HEK293 (cell line): Measurements from ENCODE around the gene SNX5.

ENCODE experiments used
- KLF1 ChIP-seq: fragments of 450-650 bp; formaldehyde crosslinking; IDR thresholded peaks from 2 replicates; pipeline ENCODE4 v1.5.1; 2016; ENCODE audit warnings: missing biosample characterization, missing genetic modification characterization
- KLF7 ChIP-seq: fragments of 450-650 bp; formaldehyde crosslinking; IDR thresholded peaks from 2 replicates; pipeline ENCODE4 v1.5.1; 2016; ENCODE audit warnings: missing biosample characterization, missing genetic modification characterization, borderline replicate concordance
- ZNF747 ChIP-seq: fragments of 450-650 bp; formaldehyde crosslinking; IDR thresholded peaks from 2 replicates; pipeline ENCODE4 v1.5.1; 2016; ENCODE audit warnings: missing biosample characterization, missing genetic modification characterization
- TF ChIP-seq, protein P1 (sequence below): fragments of 450-650 bp; formaldehyde crosslinking; IDR thresholded peaks from 2 replicates; pipeline ENCODE4 v1.5.1; 2016; ENCODE audit warnings: missing biosample characterization, missing genetic modification characterization
- TF ChIP-seq, protein P2 (sequence below): fragments of 450-650 bp; formaldehyde crosslinking; IDR thresholded peaks from 2 replicates; pipeline ENCODE4 v1.5.0; 2017; ENCODE audit warnings: missing biosample characterization, missing genetic modification characterization, borderline replicate concordance
- TF ChIP-seq, protein P3 (sequence below): fragments of 450-650 bp; formaldehyde crosslinking; IDR thresholded peaks from 2 replicates; pipeline ENCODE4 v1.5.1; 2016; ENCODE audit warnings: missing biosample characterization, missing genetic modification characterization

DNA sequence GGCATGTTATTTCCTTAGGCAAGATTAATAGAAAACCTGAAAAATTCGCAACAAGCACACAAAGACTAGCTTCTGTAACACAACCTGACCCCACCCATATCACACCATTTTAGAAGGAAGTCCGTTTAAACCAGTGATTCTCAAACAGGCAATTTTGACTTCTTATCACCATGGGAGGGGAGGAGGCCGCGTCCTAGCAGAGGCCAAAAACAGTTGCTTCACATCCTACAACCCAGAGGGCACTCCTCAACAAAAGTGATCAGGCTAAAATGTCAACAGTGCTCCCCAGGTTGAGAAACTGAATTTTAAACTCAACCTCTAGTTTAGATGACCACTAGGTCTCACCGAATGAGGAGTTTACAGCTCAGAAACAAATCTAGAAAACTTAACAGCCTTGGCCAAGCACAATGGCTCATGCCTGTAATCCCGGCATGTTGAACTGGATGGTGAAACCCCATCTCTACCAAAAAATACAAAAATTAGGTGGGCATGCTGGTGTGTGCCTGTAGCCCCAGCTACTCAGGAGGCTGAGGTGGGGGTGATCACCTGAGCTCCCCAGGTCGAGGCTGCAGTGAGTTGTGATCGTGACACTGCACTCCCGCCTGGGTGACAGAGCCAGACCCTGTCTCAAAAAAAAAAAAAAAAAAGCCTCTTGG is 3.4 kb downstream of the SNX5 start:
- TF ChIP-seq, protein P1, sequence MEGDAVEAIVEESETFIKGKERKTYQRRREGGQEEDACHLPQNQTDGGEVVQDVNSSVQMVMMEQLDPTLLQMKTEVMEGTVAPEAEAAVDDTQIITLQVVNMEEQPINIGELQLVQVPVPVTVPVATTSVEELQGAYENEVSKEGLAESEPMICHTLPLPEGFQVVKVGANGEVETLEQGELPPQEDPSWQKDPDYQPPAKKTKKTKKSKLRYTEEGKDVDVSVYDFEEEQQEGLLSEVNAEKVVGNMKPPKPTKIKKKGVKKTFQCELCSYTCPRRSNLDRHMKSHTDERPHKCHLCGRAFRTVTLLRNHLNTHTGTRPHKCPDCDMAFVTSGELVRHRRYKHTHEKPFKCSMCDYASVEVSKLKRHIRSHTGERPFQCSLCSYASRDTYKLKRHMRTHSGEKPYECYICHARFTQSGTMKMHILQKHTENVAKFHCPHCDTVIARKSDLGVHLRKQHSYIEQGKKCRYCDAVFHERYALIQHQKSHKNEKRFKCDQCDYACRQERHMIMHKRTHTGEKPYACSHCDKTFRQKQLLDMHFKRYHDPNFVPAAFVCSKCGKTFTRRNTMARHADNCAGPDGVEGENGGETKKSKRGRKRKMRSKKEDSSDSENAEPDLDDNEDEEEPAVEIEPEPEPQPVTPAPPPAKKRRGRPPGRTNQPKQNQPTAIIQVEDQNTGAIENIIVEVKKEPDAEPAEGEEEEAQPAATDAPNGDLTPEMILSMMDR (tag by site-specific recombination) = no peak
- TF ChIP-seq ZNF747 (tag by site-specific recombination) (no peak), KLF1 (no peak), KLF7 (tag by site-specific recombination) (no peak)
- TF ChIP-seq, protein P2, sequence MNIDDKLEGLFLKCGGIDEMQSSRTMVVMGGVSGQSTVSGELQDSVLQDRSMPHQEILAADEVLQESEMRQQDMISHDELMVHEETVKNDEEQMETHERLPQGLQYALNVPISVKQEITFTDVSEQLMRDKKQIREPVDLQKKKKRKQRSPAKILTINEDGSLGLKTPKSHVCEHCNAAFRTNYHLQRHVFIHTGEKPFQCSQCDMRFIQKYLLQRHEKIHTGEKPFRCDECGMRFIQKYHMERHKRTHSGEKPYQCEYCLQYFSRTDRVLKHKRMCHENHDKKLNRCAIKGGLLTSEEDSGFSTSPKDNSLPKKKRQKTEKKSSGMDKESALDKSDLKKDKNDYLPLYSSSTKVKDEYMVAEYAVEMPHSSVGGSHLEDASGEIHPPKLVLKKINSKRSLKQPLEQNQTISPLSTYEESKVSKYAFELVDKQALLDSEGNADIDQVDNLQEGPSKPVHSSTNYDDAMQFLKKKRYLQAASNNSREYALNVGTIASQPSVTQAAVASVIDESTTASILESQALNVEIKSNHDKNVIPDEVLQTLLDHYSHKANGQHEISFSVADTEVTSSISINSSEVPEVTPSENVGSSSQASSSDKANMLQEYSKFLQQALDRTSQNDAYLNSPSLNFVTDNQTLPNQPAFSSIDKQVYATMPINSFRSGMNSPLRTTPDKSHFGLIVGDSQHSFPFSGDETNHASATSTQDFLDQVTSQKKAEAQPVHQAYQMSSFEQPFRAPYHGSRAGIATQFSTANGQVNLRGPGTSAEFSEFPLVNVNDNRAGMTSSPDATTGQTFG (tag by site-specific recombination) = no peak
- TF ChIP-seq, protein P3, sequence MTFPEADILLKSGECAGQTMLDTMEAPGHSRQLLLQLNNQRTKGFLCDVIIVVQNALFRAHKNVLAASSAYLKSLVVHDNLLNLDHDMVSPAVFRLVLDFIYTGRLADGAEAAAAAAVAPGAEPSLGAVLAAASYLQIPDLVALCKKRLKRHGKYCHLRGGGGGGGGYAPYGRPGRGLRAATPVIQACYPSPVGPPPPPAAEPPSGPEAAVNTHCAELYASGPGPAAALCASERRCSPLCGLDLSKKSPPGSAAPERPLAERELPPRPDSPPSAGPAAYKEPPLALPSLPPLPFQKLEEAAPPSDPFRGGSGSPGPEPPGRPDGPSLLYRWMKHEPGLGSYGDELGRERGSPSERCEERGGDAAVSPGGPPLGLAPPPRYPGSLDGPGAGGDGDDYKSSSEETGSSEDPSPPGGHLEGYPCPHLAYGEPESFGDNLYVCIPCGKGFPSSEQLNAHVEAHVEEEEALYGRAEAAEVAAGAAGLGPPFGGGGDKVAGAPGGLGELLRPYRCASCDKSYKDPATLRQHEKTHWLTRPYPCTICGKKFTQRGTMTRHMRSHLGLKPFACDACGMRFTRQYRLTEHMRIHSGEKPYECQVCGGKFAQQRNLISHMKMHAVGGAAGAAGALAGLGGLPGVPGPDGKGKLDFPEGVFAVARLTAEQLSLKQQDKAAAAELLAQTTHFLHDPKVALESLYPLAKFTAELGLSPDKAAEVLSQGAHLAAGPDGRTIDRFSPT (tag by site-specific recombination) = no peak
